HG02642 (cell line): ENCODE results near the gene ENPP5.
A peak's percentile ranks its signal among the peaks of the same experiment; 100 is the strongest.

ENCODE experiments used
- ATAC-seq: cut with Tn5 transposase; IDR thresholded peaks from one replicate; pipeline ENCODE4 v1.9.1; 2021; ENCODE audit warnings: mild to moderate bottlenecking; ENCODE audit not compliant: unreplicated experiment, poor library complexity

Gene ENPP5

GRCh38 chr6:46170357-46171289 lies at the start of gene ENPP5:
TSS of gene ENPP5 (minus strand) at chr6:46170980. CDS start at chr6:46168262, 2,718 bp downstream.
- peak; percentile 97 for ATAC-seq

- ATAC-seq: no peak
Observed at GRCh38 chr6:46219661-46220060, 48.9 kb upstream of the ENPP5 start.

- ATAC-seq: no peak
Observed at GRCh38 chr6:46218457-46218856, 47.7 kb upstream of the ENPP5 start.

- ATAC-seq: peak; percentile 64
Observed at GRCh38 chr6:46217671-46218131, 46.9 kb upstream of the ENPP5 start.

- ATAC-seq: no peak
Observed at GRCh38 chr6:46216879-46217278, 46.1 kb upstream of the ENPP5 start.

- ATAC-seq: no peak
Observed at GRCh38 chr6:46215777-46216176, 45.0 kb upstream of the ENPP5 start.

GRCh38 chr6:46215213-46215612 lies 44.4 kb upstream of the ENPP5 start:
- ATAC-seq: no peak

GRCh38 chr6:46211917-46212316 lies 41.1 kb upstream of the ENPP5 start:
- no peak for ATAC-seq

- ATAC-seq: no peak
Observed at GRCh38 chr6:46210294-46210693, 39.5 kb upstream of the ENPP5 start.

- ATAC-seq: no peak
Observed at GRCh38 chr6:46208303-46208702, 37.5 kb upstream of the ENPP5 start.

GRCh38 chr6:46207174-46207573 lies 36.4 kb upstream of the ENPP5 start:
- ATAC-seq: no peak

GRCh38 chr6:46204880-46205650 lies 34.3 kb upstream of the ENPP5 start:
- ATAC-seq: no peak

- no peak for ATAC-seq
Observed at GRCh38 chr6:46203391-46204177, 32.8 kb upstream of the ENPP5 start.

GRCh38 chr6:46201702-46202101 lies 30.9 kb upstream of the ENPP5 start:
- ATAC-seq: no peak

GRCh38 chr6:46199387-46199786 lies 28.6 kb upstream of the ENPP5 start:
- ATAC-seq: no peak

- no peak for ATAC-seq
Observed at GRCh38 chr6:46191961-46192360, 21.2 kb upstream of the ENPP5 start.

GRCh38 chr6:46190889-46191288 lies 20.1 kb upstream of the ENPP5 start:
- ATAC-seq: no peak

- ATAC-seq: no peak
Observed at GRCh38 chr6:46189726-46190125, 18.9 kb upstream of the ENPP5 start.

GRCh38 chr6:46186583-46186982 lies 15.8 kb upstream of the ENPP5 start:
- ATAC-seq: no peak

- no peak for ATAC-seq
Observed at GRCh38 chr6:46184114-46184513, 13.3 kb upstream of the ENPP5 start.
